ENCODE results near the gene ZNF440.
"Not testable (repeated sequence)": the region's sequence is repeated elsewhere in the genome, so short reads cannot be mapped to it uniquely, and the experiment has no call there.

The ZNF440 gene

DNA sequence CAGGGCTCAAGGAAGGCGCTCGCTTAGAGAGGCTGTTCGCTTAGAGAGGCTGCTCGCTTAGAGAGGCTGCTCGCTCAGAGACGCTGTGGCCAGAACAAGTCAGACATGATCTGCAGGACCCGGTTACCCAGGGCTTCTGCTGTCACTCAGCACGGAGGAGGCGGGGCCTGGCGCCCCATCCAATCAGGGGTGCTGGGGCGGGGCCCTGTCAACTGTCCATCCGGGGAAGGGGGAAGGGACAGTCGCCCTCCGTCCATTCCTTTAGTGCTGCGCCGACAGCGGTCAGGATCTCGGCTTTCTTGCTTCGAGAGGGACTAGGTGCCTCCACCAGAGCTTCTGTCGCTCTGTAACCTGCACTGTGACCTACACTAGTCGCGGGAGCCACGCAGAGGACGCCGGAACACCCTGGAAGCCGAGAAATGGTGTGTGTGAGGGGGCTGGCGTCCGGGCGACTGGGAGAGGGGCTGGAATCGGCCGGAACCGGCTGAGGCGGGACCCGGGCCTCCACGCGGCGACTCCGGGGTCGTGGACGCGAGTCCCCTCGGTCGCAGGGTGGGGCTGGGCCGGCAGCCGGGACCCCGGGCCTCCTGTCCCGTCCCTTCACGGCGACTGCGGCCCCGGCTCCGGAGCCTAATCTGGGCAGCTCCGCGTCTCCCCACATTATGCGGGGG is at the start of gene ZNF440:
TSS of gene ZNF440 (plus strand) at position 245 of the 671 bp plus-strand sequence. CDS start at position 420, 175 bp downstream.
- DNase-seq = peak; percentile 75

DNA sequence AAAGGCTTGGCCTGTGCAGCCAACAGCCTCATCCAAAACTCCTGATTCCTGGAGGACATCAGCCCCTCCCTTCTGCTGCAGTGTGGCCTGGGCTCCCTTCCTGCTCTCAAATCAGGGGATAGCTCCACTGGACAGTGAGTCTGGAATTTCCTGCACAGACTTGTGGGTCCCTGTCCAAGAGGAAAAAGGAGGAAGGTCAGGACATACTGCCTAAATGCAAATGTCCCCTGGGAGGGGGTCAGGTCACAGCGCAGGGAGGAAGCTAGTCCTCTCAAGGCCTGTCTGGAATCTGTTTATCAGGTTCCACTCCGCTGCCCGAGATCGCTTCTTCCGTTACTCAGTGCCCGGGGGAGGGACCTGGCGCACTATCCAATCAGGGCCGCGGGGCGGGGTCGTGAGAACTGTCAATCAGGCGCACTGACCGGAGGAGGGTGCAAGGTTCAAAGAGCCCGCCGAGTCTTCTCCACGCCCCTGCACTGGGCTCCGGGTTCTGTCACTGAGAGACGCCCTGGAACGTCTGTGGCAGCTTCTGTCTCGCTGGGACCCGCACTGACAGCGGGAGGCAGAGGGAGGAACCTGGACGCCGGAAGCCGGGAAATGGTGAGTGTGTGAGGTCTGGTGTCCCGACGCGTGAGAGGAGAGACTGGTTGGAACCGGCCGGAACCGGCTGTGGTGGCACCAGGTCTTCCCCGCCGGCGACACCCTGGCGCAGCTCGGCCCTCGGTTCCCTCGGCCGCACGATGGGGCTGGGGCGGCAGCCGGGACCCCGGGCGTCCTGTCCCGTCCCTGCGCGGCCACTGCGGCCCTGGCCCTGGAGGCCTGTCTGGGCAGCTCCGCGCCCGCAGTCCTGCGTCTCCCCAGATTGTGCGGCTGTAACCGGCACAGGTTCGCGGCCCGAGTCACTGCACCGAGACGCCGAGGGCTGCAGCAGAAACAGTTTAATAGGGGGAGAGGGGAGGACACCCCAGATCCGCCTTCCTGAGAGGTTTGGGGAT is 47.2 kb upstream of the ZNF440 start, which contains the start of gene ZNF441:
TSS of gene ZNF441 (plus strand) at position 404 of the 995 bp plus-strand sequence. CDS start at position 598, 194 bp downstream.
- DNase-seq = peak; percentile 61

DNA sequence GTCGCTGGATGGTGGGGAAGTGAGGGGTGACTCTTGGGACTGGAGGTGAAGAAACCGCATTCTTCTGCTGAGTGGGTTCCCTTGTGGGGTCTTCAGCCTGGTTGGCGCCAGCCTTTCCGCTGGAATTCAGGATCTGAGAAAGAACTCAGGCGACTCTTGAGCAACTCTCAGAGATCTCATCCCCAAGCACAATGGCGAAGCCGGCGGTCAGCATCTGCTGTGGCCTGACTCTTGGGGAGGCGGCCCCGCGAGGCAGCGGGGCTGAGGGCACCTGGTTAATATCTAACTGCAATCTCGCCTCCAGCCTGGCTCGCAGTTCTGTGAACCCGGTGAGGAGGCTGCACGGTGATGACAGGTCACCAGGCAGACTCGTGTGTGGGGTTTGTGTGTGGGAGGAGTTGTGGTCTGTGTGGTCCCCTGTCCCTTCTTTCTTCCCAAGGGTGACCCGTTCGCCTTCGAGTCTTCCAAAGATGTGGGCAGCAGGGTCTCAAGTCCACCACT is 46.4 kb upstream of the ZNF440 start:
- no peak for DNase-seq

DNA sequence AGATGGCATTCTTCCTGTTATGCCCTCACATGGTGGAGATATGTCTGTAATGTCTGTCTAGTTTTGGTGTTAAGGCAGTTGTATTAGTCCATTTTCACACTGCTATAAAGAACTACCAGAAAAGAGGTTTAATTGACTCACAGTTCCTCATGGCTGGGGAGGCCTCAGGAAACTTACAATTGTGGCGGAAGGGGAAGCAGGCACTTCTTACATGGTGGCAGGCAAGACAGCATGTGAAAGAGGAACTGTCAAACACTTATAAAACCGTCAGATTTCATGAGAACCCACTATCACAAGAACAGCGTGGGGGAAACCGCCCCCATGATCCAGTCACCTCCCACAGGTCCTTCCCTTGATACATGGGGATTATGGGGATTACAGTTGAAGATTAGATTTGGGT is 44.1 kb upstream of the ZNF440 start:
- DNase-seq = no peak

DNA sequence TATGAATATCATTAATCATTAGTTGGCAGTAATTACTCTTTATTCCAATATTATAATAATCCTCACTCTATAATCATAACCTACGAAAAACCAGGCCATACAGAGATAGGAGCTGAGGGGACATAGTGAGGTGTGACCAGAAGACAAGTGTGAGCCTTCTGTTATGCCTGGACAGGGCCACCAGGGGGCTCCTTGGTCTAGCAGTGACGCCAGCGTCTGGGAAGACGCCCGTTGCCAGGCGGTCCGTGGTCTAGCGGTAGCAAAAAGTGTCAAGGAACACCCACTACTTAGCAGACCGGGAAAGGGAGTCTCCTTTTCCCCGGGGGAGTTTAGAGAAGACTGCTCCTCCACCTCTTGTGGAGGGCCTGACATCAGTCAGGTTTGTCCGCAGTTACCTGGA is 42.6 kb upstream of the ZNF440 start:
- DNase-seq = not testable (repeated sequence)

DNA sequence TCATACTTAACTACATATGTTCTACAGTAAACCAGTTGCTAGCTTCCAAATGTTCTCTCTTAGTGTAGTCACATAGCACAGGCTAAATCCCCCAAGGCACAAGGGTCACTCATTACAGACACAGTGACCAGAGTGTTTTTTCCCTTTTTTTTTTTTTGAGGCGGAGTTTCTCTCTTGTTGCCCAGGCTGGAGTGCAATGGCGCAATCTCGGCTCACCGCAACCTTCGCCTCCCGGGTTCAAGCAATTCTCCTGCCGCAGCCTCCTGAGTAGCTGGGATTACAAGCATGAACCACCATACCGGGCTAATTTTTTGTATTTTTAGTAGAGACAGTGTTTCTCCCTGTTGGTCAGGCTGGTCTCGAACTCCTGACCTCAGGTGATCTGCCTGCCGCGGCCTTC is 37.4 kb upstream of the ZNF440 start:
- DNase-seq = not testable (repeated sequence)

DNA sequence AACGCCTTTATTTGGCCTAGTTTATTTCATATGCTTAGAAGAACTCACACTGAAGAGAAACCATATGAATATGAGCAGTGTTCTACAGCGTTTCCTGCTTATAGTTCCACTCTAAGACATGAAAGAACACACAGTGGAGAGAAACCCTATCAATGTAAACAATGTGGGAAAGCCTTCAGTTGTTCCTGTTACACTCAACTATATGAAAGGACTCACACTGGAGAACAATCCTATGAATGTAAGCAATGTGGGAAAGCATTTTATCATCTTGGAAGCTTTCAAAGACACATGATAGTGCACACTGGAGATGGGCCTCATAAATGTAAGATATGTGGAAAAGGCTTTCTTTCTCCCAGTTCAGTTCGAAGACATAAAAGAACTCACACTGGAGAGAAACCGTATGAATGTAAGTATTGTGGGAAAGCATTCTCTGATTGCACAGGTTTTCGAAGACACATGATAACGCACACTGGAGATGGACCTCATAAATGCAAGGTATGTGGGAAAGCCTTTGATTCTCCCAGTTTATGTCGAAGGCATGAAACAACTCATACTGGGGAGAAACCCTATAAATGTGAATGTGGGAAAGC is 33.5 kb upstream of the ZNF440 start:
- DNase-seq = no peak

DNA sequence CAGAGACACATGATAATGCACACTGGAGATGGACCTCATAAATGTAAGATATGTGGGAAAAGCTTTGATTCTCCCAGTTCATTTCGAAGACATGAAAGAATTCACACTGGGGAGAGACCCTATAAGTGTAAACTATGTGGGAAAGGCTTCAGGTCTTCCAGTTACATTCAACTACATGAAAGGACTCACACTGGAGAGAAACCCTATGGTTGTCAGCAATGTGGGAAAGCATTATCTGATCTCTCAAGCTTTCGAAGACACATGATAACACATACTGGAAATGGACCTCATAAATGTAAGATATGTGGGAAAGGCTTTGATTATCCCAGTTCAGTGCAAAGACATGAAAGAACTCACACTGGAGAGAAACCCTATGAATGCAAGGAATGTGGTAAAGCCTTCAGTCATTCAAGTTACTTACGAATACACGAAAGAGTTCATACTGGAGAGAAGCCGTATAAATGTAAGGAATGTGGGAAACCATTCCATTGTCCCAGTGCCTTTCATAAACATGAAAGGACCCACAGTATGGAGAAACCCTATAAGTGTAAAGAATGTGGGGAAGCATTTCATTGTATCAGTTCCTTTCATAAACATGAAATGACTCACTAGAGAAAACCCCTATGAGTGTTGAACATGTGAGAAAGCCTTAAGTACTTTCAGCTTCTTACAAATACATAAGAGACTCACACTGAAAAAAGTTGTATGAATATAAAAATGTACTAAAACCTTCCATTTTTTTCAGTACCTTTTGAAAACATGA is 32.6 kb upstream of the ZNF440 start:
- no peak for DNase-seq

DNA sequence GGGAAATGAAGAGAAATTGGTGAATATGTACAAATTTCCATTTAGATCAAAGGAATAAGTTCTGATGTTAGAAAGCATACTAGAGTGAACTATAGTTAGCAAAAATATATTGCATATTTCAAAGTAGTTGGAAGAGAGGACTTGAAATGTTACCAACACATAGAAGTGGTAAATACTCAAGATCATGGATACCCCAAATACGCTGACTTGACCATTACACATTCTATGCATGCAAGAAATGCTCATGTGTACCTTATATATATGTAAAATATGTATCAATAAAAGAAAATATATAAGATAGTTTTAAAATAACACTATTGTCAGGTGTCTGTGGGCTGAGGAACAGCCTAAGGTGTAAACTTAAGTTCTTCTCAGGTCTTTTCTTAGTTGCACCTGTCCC is 30.3 kb upstream of the ZNF440 start:
- DNase-seq = no peak

DNA sequence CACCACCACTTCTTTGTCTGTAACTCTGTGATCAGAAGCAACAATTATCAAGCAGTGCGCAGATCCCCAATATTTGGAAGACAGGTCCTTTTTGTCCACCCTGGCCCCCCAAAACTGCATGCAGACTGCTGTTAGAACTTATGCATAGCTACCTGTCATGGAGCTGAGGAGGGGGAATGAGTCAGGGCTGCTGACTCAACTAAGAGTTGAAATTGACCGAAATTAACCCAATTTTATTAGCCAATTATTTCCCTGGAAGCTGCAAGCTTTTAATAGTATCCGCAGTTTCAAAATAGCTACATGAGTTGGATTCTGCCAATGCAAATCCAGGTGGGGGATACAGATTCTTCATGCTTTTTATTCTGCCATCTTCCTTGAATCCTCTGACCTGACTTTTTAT is 29.7 kb upstream of the ZNF440 start:
- DNase-seq = no peak

DNA sequence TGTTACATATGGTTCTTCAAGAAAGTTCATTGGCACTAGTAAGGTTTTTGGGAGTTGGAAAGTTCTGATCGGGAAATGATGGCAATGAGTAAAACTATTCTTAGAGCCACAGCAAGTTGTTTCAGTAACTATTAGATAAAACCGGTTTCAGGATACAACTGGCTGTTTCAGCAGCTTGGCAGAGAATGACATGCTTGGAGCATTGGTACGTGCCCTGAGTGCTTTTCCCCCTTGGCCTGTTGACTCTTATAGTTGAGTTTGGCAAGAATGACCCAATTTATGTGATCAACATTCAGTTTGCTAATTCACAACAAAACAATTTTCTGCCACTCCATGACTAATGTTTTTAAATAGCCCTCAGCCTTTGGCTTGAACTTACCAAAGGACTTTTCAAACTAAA is 26.5 kb upstream of the ZNF440 start:
- DNase-seq = no peak

DNA sequence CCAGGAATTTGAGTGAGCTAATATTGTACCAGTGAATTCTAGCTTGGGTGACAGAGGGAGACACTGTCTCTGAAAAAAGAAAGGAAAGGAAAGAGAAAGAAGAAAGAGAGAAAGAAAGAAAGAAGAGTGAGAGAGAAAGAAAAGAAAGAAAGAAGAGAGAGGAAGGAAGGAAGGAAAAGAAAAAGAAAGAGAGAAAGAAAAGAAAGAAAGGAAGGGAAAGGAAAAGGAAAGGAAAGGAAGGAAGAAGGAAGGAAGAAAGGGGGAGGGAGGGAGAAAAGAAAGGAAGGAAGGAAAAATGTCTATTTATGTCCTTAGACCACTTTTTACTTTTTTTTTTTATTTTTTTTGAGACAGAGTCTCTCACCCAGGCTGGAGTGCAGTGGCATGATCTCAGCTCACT is 21.1 kb upstream of the ZNF440 start:
- no peak for DNase-seq

DNA sequence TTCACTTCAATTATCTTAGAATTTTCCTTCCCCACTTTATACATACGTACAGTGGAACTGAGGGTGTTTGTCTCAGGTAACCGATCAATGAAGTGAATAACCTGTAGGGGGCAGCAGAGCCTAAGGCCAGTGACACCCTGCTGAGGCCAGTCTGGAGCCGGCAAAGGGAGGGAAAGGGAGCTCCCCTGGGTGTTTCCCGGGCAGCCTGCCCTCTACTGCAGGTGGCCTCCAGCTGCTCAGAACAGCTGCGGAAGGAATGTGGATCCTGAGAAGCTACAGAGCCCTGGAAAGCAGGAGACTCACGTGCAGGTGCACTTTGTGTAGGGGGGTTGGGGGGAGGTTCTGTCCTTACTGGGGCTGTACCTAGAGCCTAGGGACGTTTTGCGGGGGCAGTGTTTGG is 16.6 kb upstream of the ZNF440 start:
- peak; percentile 36 for DNase-seq

DNA sequence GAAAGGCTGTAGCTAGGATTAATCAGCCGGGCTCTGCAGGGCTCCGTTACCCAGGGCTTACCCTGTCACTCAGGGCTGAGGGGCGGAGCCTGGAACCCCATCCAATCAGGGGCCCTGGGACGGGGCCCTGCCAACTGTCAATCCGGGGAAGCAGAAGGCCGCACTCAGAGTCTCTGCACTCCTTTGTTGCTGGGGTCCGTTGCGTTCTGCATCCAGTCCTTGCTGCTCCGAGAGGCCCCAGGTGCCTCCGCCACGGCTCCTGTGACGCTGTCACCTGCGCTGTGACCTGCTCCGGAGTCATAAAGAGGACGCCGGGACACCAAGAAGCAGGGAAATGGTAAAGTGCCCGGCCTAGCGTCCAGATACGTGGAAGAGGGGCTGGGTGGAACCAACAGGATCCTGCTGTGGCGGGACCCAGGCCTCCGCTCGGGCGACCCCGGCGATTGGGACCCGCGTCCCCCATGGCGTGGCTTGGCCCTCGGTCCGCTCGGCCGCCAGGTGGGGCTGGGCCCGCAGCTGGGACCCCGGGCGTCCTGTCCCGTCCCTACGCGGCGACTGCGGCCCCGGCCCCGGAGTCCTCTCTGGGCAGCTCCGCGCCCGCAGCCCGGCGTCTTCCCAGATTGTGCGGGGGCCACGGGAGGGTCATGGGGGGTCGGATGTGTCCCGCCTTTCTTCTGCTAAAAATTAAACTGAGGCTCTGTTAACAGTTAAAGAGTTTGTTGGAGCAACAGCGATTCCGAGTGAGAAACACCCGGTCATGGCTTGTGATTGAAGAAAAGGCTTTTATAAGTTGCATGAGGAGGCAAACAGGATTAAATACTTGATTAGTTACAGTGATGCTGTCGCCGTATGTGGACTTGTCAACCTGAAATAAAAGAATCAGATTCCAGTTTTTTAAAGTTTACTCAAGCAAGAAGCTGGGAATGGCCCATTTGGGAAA is 15.4 kb upstream of the ZNF440 start, which contains the start of gene ZNF491:
TSS of gene ZNF491 (plus strand) at position 133 of the 940 bp plus-strand sequence. CDS start 7,431 bp downstream, outside the sequence.
- DNase-seq = peak; percentile 70

DNA sequence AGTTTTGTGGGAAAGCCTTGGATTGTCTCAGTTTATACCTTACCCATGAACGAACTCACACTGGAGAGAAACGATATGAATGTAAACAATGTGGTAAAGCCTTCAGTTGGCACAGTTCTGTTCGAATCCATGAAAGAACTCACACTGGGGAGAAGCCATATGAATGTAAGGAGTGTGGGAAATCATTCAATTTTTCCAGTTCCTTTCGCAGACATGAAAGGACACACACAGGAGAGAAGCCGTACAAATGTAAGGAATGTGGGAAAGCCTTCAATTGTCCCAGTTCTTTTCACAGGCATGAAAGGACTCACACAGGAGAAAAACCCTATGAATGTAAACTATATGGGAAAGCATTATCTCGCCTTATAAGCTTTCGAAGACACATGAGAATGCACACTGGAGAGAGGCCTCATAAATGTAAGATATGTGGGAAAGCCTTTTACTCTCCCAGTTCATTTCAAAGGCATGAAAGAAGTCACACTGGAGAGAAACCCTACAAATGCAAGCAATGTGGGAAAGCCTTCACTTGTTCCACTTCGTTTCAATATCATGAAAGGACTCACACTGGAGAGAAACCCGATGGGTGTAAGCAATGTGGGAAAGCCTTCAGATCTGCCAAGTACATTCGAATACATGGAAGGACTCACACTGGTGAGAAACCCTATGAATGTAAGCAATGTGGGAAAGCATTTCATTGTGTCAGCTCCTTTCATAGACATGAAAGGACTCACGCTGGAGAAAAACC is 7.5 kb upstream of the ZNF440 start:
- DNase-seq = no peak

DNA sequence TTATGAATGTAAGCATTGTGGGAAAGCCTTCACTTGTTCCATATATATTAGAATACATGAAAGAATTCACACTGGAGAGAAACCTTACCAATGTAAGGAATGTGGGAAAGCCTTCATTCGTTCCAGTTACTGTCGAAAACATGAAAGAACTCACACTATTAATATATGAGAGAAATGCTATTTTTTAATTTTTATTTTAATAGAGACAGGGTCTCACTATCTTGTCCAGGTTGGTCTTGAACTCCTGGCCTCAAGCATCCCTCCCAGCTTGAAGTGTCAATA is 7.0 kb upstream of the ZNF440 start:
- DNase-seq = no peak

DNA sequence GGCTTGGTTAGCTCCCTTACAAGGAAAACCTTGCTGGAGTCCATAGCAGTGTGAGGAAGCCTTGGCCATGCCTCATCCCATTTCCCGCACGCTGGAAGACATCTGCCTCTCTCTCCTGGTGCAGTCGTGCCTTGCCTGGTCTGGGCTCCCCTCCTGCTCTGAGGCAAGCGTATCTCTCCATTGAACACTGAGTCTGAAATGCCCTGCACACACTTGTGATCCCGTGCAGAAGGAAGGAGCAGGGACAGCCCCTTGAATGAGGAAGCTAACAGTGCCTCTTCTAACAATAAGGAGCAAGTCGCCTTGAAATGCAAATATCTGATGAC is 407 bp upstream of the ZNF440 start:
- no peak for DNase-seq

DNA sequence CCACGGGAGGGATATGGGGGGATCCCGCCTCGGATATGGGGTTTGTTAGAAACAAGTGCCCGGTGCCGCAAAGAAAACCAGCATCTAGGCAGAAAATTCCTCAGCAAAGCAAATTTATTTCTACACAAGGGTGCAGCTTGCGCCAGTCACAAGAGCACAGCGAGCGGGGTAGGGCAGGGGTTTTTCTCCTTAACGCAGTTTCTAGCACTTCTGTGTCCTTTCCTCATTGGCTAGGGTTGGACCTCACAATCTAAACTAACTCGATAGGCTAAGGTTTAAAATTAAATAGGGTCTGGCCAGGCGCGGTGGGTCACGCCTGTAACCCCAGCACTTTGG is 595 bp downstream of the ZNF440 start:
- no peak for DNase-seq

DNA sequence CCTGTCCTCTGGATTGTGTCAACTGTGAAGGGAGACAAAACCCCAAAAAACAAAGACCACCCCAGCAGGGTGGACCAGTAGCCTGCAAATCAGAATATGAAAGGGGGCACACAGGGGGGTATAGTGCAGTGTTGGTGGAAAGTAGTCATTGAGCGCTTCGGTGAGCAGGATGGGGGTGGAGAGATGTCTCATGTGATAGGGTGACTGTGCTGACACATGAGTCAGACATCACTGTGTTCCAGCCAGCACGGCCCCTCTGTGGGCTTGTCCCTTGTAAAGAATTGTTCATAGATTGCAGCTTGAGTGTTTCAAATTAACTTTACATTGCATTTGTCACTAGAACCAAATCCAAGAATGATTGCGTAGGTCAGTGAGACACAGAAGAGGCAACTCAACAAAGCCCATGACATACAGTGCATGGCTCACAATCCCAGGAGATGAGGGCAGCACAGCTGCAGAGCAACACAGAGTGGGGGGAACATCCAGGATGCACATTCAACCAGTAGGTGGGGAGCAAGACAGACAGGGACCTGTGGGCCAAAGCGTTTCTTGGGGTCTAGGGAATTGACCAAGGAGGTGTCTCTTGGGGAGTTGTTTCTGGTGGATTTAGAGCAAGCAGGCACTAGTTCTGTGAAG is 7.5 kb downstream of the ZNF440 start:
- no peak for DNase-seq

All from NCI-H748 treated with DMSO at 0.1 percent for 48 hours (cell line).